Measurements from ENCODE around the gene KNTC1.

GRCh38 chr12:122528992-122529391 is 1.9 kb downstream of the KNTC1 start:
- no peak for TF ChIP-seq CTCF (IDR thresholded peaks at IDR 0.05)
- no peak for TF ChIP-seq POLR2A (IDR thresholded peaks at IDR 0.05)
- TF ChIP-seq POLR2AphosphoS5 (IDR thresholded peaks at IDR 0.05) = no peak
- no peak for TF ChIP-seq EP300 (IDR thresholded peaks at IDR 0.05; ENCODE audit: low read depth)

Data from transverse colon (tissue), 4 donors.